ENCODE measurements around the gene TFAP2E.

- TF ChIP-seq GATA2 (IDR thresholded peaks at IDR 0.05; ENCODE audit: low read depth, low read length) (no peak), GATA3 (IDR thresholded peaks at IDR 0.05; ENCODE audit: low read depth, low read length) (no peak)
These were observed 41.7 kb upstream of the TFAP2E start for GRCh38 chr1:35531368-35531767.
